Right forelimb (tissue), 1 donor: ENCODE measurements around the gene R3HDM2.

Experiments used
- DNase-seq: peaks from one replicate; pipeline ENCODE4 v3.0.0-alpha.2; 2018

Gene R3HDM2

DNA sequence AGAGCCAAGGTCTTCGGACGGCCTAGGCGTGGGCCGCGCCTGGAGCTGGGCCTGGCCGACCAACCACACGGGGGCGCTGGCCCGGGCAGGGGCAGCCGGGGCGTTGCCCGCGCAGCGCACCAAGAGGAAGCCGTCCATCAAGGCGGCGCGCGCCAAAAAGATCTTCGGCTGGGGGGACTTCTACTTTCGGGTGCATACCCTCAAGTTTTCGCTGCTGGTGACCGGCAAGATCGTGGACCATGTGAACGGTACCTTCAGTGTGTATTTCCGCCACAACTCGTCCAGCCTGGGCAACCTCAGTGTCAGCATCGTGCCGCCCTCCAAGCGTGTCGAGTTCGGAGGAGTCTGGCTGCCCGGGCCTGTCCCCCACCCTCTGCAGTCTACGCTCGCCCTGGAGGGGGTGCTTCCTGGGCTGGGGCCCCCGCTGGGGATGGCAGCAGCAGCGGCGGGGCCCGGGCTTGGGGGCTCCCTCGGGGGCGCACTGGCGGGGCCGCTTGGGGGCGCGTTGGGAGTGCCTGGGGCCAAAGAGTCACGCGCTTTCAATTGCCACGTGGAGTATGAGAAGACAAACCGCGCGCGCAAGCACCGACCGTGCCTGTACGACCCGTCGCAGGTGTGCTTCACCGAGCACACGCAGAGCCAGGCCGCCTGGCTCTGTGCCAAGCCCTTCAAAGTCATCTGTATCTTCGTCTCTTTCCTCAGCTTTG is 205.7 kb downstream of the R3HDM2 start:
- no peak for DNase-seq

DNA sequence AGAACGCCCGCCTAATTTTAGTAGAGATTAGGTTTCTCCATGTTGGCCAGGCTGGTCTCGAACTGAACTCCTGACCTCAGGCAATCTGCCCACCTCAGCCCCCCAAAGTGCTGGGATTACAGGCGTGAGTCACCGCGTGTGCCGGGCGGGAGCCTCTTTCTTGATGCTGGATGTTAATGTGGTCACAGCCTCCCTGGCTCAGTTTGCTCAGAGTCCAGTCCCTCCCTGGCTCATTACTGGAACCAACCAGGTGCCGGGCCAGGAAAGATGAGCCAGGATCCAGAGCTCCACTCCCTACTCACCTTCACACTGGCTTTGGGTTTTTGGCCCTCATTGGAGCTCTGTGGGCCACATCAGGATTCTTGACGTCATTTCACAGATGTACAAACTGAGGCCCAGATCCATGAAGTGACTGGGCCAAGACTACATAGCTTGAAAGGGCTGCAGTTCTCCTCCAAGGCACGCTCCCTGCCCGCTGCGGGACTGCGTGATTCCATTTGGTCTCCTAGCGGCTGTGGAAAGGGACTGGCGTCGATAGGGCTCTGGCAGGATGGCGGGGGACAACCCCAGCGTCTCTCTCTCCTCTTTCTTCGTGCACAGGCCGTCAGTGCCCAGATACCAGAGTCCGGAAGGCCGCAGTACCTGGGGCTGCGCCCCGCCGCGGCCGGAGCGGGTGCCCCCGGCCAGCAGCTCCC is 206.4 kb downstream of the R3HDM2 start:
- DNase-seq = no peak

GRCh38 chr12:57223191-57224165 is 207.4 kb downstream of the R3HDM2 start:
- no peak for DNase-seq

- no peak for DNase-seq
Observed at GRCh38 chr12:57222286-57223190, 208.3 kb downstream of the R3HDM2 start.

- DNase-seq = no peak
Observed at GRCh38 chr12:57221169-57221917, 209.5 kb downstream of the R3HDM2 start.

- DNase-seq = no peak
Observed at GRCh38 chr12:57220770-57221168, 210.1 kb downstream of the R3HDM2 start.

DNA sequence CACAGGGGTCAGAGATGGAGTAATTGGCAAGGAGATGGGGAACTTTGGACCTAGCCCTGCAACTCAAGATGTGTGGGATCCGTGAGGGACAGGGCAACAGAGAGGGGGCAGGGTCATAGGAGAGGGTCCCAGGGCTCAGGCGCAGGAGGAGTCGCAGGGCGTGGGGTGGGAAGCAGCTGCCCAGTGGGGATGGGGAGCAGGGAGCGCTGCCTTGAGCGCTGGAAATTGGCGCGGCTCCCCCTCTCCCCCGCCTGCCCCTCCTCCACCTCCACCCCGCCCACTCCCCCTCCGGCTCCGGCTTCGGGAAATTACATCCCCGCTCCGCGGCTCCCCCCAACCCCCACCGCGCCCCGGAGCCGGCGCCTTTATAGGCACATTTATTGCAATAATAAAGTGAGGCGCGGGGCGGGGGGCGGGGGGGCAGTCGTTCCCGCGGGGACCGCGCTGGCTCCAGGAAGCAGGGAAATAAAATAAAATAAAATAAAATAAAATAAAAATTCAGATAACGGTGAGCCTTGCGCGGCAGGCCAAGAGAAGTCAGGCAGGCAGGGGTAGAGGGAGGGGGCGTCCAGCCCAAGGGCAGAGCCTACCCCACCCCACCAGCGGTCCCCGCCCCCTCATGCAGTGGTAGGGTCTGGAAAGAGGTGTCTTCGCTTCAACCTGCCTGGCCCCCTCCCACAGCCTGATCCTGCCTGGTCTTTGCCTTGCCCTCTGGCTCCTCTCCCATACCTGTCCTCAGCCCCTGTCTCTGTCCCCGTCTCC is 210.7 kb downstream of the R3HDM2 start:
- DNase-seq = no peak

GRCh38 chr12:57219205-57219992 is 211.4 kb downstream of the R3HDM2 start:
- no peak for DNase-seq

GRCh38 chr12:57218030-57218853 is 212.6 kb downstream of the R3HDM2 start:
- no peak for DNase-seq

- DNase-seq = peak; percentile 62
Observed at GRCh38 chr12:57216921-57217879, 213.6 kb downstream of the R3HDM2 start.

DNA sequence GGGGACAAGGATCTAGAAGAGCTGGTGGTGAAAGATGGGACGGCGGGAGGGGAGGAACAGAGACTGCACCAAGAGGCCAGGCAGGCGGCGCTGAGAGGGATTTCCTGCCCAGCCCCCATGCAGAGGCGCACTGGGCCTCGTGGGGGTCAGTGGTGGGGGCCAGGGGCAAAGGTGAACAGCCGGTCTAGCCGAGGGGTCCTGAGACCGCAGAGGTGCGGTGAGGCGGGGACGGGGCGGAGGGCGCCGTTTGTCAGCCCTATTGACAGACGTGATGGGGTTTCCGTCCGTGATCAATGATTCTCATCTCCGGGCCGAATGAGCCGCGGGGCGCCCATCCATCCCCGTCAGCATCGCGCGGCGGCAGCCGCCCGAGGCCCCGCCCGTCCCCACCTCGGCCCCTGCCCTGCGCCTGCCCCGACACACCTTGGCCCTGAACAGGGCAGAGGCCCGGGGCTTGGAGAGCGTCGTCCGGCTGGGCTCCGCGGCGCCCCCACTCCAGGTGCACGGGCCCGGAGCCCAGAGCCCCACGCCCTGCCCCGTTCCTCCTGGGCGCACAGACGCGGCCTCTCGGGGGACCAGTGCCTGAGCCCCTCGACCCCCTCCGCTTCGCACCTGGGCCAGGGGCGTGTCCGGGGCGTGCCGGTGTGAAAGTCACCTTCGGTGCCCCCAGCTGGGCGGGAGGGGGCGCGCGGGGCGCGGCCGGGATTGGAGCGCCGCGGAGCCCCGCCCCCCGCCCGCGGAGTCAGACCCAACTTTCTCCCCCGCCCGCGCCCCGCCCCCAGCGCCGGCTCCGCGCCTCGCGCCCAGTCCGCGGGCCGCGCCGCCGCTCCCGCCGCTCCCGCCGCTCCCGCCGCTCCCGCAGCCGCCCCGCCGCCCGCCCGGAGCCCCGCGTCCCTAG is 214.6 kb downstream of the R3HDM2 start, which contains the start of gene NXPH4:
NXPH4 (plus strand) TSS at position 781 of the 898 bp plus-strand sequence. CDS start 176 bp downstream, outside the sequence.
- no peak for DNase-seq

- no peak for DNase-seq
Observed at GRCh38 chr12:57215668-57216013, 215.2 kb downstream of the R3HDM2 start.

DNA sequence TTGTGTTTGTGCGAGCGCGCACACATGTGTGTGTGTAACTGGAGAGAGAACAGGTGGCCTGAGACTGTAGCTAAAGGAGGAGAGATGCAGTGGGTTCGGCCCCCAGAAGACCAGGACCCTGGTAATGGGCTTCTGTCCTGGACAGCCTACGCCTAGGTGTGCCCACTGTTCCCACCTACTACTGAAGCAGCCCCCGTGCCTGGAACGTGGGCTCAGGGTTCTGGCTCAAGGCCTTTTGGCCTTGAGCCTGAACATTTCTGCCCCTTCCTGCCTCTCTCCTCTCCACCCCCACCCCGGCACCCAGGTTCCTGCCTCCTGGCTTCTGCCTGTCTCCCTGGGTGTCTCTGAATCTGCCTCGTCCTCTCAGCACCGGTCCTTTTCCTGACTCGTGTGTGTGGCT is 215.8 kb downstream of the R3HDM2 start:
- DNase-seq = no peak

DNA sequence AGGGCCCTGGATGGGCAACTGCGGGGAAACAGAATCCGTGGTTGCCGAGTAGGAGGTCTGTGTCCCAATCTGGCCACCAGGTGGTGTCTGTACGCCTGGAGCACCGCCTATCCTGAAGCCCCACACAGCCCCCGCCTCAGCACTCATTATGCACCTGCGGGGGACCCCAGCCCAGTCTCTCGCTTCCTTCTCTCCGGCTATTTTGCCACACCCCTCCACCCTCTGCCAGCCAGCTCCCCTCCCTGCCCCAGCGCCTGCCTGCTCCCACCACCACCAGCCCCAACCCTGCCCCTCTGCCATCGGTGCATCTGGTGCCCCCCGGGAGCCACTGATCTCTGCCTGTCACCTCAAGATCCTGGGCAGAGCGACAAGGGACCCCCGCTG is 216.5 kb downstream of the R3HDM2 start:
- peak; percentile 77 for DNase-seq

GRCh38 chr12:57213763-57214397 is 217.0 kb downstream of the R3HDM2 start:
- DNase-seq = no peak
